Effector memory CD8-positive, alpha-beta T cell (primary cell): ENCODE measurements around the gene SLC25A26.

ENCODE experiments used
- ATAC-seq: fragments of 150-1000 bp; cut with Tn5 transposase; replicated peaks from 2 replicates; pipeline ENCODE4 v1.10.0; 2021; ENCODE audit warnings: mild to moderate bottlenecking, moderate library complexity
- DNase-seq, 3 experiments: peaks; one replicate each; pipeline ENCODE4 v3.0.0; 2021
- H3K27ac Mint-ChIP-seq, 2 donors: one replicate each; pipeline ENCODE4 v1.8.0; 2022; ENCODE audit warnings: mild to moderate bottlenecking in 2 of 2, mixed read lengths in 2 of 2, moderate library complexity in 2 of 2
- H3K27me3 Mint-ChIP-seq, 2 donors: one replicate each; pipeline ENCODE4 v1.8.0; 2022; ENCODE audit warnings: mixed read lengths in 2 of 2
- H3K36me3 Mint-ChIP-seq: one replicate; pipeline ENCODE4 v1.8.0; 2022; ENCODE audit warnings: mild to moderate bottlenecking, moderate library complexity, mixed read lengths; ENCODE audit not compliant: insufficient read depth
- H3K4me1 Mint-ChIP-seq, 2 donors: one replicate each; pipeline ENCODE4 v1.8.0; 2022; ENCODE audit warnings: low read depth in 2 of 2, mixed read lengths in 2 of 2
- H3K4me3 Mint-ChIP-seq, 2 donors: one replicate each; pipeline ENCODE4 v1.8.0; 2022; ENCODE audit warnings: mild to moderate bottlenecking in 2 of 2, mixed read lengths in 2 of 2, moderate library complexity in 2 of 2
- H3K9me3 Mint-ChIP-seq, 2 donors: one replicate each; pipeline ENCODE4 v1.8.0; 2022; ENCODE audit warnings: mixed read lengths in 2 of 2
- total RNA-seq, 9 experiments: gene quantifications; one replicate each; lab custom pipeline; 2026; lab: John Stamatoyannopoulos, UW

The SLC25A26 gene, protein sequence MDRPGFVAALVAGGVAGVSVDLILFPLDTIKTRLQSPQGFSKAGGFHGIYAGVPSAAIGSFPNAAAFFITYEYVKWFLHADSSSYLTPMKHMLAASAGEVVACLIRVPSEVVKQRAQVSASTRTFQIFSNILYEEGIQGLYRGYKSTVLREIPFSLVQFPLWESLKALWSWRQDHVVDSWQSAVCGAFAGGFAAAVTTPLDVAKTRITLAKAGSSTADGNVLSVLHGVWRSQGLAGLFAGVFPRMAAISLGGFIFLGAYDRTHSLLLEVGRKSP
- 32.8 to 72.0 (median 44.5) reads per million in 9 experiments for total RNA-seq

GRCh38 chr3:66220602-66221377, at the start of gene SLC25A26:
Gene SLC25A26, plus strand, starts transcription at chr3:66221001. Its CDS starts 94 bp downstream, at chr3:66221095.
- peak; percentile 95 for ATAC-seq
- H3K27ac Mint-ChIP-seq = peak within 1 kb of the TSS; percentile 85 to 92
- DNase-seq = peak; percentile 95 to 98 (median 97)
- H3K36me3 Mint-ChIP-seq = peaks cover 24% of the 10 kb centered on the region
- peaks cover 18 to 34% of the 10 kb centered on the region in 2 donors for H3K4me1 Mint-ChIP-seq
- H3K9me3 Mint-ChIP-seq = no peaks in the 10 kb centered on the region
- peak within 1 kb of the TSS; percentile 80 to 87 for H3K4me3 Mint-ChIP-seq
- peaks cover 0 to 8% of the 10 kb centered on the region in 2 donors for H3K27me3 Mint-ChIP-seq

DNA sequence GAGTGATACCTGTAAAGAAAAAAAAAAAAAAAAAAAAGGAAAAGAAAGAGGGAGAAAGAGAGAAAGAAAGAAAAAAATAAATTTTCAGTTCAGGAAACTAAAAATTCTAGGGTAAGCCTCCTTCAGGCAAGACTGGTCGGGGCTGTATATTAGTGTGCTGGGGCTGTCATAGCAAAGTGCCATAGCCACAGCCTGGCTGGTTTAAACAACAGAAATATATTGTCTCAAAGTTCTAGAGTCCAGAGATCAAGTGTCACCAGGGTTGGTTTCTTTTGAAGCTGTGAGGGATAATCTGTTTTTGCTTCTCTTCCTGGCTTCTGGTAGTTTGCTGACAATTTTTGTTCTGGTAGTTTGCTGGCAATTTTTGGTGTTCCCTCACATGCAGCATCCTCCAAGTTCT, 48.4 kb upstream of the SLC25A26 start:
- DNase-seq (no peak), ATAC-seq (no peak)
- H3K4me3 Mint-ChIP-seq = no peak overlapping the region
- no peaks in the 10 kb centered on the region for H3K9me3 Mint-ChIP-seq
- H3K27ac Mint-ChIP-seq = no peak overlapping the region
- no peaks in the 10 kb centered on the region for H3K36me3 Mint-ChIP-seq
- peaks cover 25 to 33% of the 10 kb centered on the region in 2 donors for H3K27me3 Mint-ChIP-seq
- H3K4me1 Mint-ChIP-seq = no peaks in the 10 kb centered on the region

GRCh38 chr3:66177026-66177425, 43.8 kb upstream of the SLC25A26 start:
- Mint-ChIP-seq H3K27me3 (peaks cover 21 to 32% of the 10 kb centered on the region in 2 donors), H3K4me3 (no peak overlapping the region), H3K27ac (no peak overlapping the region), H3K9me3 (no peaks in the 10 kb centered on the region), H3K4me1 (no peaks in the 10 kb centered on the region), H3K36me3 (no peaks in the 10 kb centered on the region)
- no peak for ATAC-seq
- DNase-seq = no peak

GRCh38 chr3:66178206-66178605, 42.6 kb upstream of the SLC25A26 start:
- Mint-ChIP-seq H3K27ac (no peak overlapping the region), H3K9me3 (no peaks in the 10 kb centered on the region), H3K27me3 (peaks cover 11 to 21% of the 10 kb centered on the region in 2 donors), H3K4me3 (no peak overlapping the region), H3K36me3 (no peaks in the 10 kb centered on the region), H3K4me1 (no peaks in the 10 kb centered on the region)
- ATAC-seq = no peak
- DNase-seq = no peak

GRCh38 chr3:66179793-66180192, 41.0 kb upstream of the SLC25A26 start:
- no peak overlapping the region for H3K4me3 Mint-ChIP-seq
- peaks cover 8 to 11% of the 10 kb centered on the region in 2 donors for H3K27me3 Mint-ChIP-seq
- no peaks in the 10 kb centered on the region for H3K9me3 Mint-ChIP-seq
- H3K4me1 Mint-ChIP-seq = no peaks in the 10 kb centered on the region
- H3K36me3 Mint-ChIP-seq = no peaks in the 10 kb centered on the region
- ATAC-seq (no peak), DNase-seq (no peak)
- H3K27ac Mint-ChIP-seq = no peak overlapping the region

- no peak overlapping the region for H3K4me3 Mint-ChIP-seq
- H3K36me3 Mint-ChIP-seq = no peaks in the 10 kb centered on the region
- no peak overlapping the region for H3K27ac Mint-ChIP-seq
- peaks cover 8 to 11% of the 10 kb centered on the region in 2 donors for H3K27me3 Mint-ChIP-seq
- H3K9me3 Mint-ChIP-seq = no peaks in the 10 kb centered on the region
- H3K4me1 Mint-ChIP-seq = no peaks in the 10 kb centered on the region
- DNase-seq (no peak), ATAC-seq (no peak)
These were observed 39.0 kb upstream of the SLC25A26 start for GRCh38 chr3:66181764-66182163.

DNA sequence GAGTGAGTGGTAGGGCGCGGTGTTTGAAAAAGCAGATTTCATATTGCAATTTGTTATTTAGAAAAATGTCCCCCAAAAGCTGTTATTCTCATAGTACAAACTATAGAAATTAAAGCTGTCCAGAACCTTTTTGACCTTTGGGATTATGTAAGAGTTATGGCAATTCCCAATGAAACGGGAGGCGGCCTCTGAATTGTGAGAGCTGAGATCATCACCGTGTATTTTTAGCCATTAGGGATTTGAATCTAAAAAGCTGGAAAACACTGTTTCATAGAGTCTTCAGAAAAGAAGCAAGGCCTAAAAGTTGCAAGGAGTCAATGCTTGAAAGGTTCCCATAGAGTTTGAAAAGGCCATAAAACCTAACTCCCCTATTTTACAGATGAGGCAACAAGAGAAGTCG, 38.6 kb upstream of the SLC25A26 start:
- Mint-ChIP-seq H3K27me3 (peaks cover 8% of the 10 kb centered on the region in 2 donors), H3K36me3 (no peaks in the 10 kb centered on the region), H3K9me3 (no peaks in the 10 kb centered on the region), H3K27ac (no peak overlapping the region), H3K4me1 (no peaks in the 10 kb centered on the region), H3K4me3 (no peak overlapping the region)
- no peak for DNase-seq
- ATAC-seq = no peak

GRCh38 chr3:66186545-66186944, 34.3 kb upstream of the SLC25A26 start:
- H3K27ac Mint-ChIP-seq = no peak overlapping the region
- no peak overlapping the region for H3K4me3 Mint-ChIP-seq
- no peaks in the 10 kb centered on the region for H3K4me1 Mint-ChIP-seq
- no peak for DNase-seq
- no peaks in the 10 kb centered on the region for H3K36me3 Mint-ChIP-seq
- H3K27me3 Mint-ChIP-seq = peaks cover 10% of the 10 kb centered on the region in 2 donors
- H3K9me3 Mint-ChIP-seq = no peaks in the 10 kb centered on the region
- no peak for ATAC-seq

DNA sequence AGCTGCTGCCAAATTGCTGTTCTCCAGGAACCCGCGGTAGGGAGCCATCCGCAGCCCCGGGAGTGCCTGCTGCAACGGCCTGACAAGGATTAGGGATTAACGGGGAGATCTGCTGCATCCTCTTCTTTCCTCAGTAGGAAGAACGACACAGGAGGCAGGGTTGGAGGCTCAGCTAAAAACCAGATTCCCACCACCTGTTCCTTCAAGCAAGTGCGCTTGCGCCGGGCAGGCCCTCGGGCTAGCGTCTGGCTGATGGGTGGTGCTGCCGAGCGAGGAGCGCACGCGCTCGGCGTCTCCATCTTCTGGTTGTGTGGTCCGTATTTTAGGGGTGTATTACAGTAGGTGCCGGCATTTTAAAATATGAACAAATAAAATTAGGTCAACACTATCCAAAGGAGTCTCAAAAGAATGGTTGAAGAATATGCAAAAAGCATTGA, 25.4 kb upstream of the SLC25A26 start:
- no peaks in the 10 kb centered on the region for H3K36me3 Mint-ChIP-seq
- DNase-seq (no peak), ATAC-seq (no peak)
- H3K4me3 Mint-ChIP-seq = no peak overlapping the region
- no peak overlapping the region for H3K27ac Mint-ChIP-seq
- H3K4me1 Mint-ChIP-seq = no peaks in the 10 kb centered on the region
- H3K27me3 Mint-ChIP-seq = peaks cover 32 to 38% of the 10 kb centered on the region in 2 donors
- no peaks in the 10 kb centered on the region for H3K9me3 Mint-ChIP-seq

DNA sequence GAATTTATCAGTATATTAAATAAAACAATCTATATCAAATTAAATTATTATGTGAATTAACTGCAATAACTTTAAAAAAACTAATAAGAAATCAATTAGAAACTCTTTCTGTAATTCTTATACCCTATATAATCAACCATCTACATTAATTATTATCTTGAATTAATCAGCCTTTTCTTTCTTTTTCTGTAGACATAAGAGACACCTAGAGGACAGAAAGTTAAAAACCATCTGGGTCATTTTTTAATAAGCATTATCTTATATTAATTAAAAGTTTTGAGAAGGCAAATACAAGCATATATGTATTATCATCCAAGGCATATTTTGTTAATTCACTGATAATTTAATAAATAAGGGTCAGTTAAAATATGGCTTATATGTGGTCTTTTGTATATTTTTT, 24.2 kb upstream of the SLC25A26 start:
- Mint-ChIP-seq H3K36me3 (no peaks in the 10 kb centered on the region), H3K4me1 (no peaks in the 10 kb centered on the region), H3K9me3 (no peaks in the 10 kb centered on the region)

GRCh38 chr3:66198437-66199088, 22.2 kb upstream of the SLC25A26 start:
- Mint-ChIP-seq H3K27me3 (peaks cover 38 to 46% of the 10 kb centered on the region in 2 donors), H3K4me1 (no peaks in the 10 kb centered on the region), H3K36me3 (no peaks in the 10 kb centered on the region), H3K9me3 (no peaks in the 10 kb centered on the region), H3K27ac (no peak overlapping the region), H3K4me3 (no peak overlapping the region)
- DNase-seq = no peak
- ATAC-seq = peak; percentile 44

More for the DNA sequence above, 24.2 kb upstream of the SLC25A26 start:
- peaks cover 33 to 40% of the 10 kb centered on the region in 2 donors for H3K27me3 Mint-ChIP-seq
- H3K27ac Mint-ChIP-seq = no peak overlapping the region
- no peak for ATAC-seq
- DNase-seq = no peak
- H3K4me3 Mint-ChIP-seq = no peak overlapping the region

DNA sequence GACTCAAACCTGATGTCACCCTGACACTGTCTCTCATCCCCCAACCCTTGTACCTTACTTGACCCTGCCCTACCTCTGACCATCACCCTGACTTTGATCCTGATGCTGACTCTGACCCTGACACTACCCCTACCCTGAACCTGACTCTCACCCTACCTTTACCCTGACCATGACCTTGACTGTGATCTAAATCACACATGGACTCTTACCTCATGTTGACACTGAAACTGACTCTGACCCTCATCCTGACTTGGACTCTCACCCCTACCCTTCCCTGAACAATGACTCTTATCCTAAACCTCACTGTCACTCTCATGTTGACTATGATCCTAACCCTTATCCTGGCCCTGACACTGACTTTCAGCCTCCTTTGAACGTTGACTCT, 21.7 kb upstream of the SLC25A26 start:
- Mint-ChIP-seq H3K4me1 (no peaks in the 10 kb centered on the region), H3K36me3 (no peaks in the 10 kb centered on the region), H3K9me3 (no peaks in the 10 kb centered on the region), H3K27me3 (peaks cover 38 to 51% of the 10 kb centered on the region in 2 donors), H3K4me3 (no peak overlapping the region), H3K27ac (no peak overlapping the region)
- ATAC-seq (no peak), DNase-seq (no peak)

- Mint-ChIP-seq H3K9me3 (no peaks in the 10 kb centered on the region), H3K4me1 (no peaks in the 10 kb centered on the region), H3K27ac (no peak overlapping the region), H3K36me3 (no peaks in the 10 kb centered on the region), H3K27me3 (peaks cover 39 to 48% of the 10 kb centered on the region in 2 donors), H3K4me3 (no peak overlapping the region)
- DNase-seq = no peak
- ATAC-seq = no peak
These were observed 20.7 kb upstream of the SLC25A26 start for GRCh38 chr3:66200147-66200546.
